Left lung (tissue), 10 donors: ENCODE data around the gene DCAF11. TPM values are rescaled to one million over a fixed set of nuclear protein-coding genes. Genes with fewer than 3 reads are reported as not detected.

ENCODE experiments used
- ATAC-seq: fragments of 200-7000 bp; cut with Tn5 transposase; one replicate; pipeline ENCODE4 v1.9.1; 2020; ENCODE audit warnings: moderate library complexity
- DNase-seq, 4 donors: peaks; one replicate each; pipeline ENCODE4 v3.0.0-alpha.2; 2013 to 2020
- H3K27ac ChIP-seq, 2 donors: fragments of 200-600 bp; sonication (generic) in 1 of 2; one replicate each; pipeline versions ENCODE4 v1.5.0 to v1.8.0; 2020 to 2021
- H3K27me3 ChIP-seq, 2 donors: fragments of 200-600 bp; sonication (generic) in 1 of 2; one replicate each; pipeline versions ENCODE4 v1.5.0 to v1.8.0; 2020 to 2021
- H3K36me3 ChIP-seq, 2 donors: fragments of 200-600 bp; sonication (generic) in 1 of 2; one replicate each; pipeline versions ENCODE4 v1.5.0 to v1.8.0; 2020 to 2021
- H3K4me1 ChIP-seq, 2 donors: fragments of 200-600 bp; one replicate each; pipeline ENCODE4 v1.8.0; 2021
- H3K4me3 ChIP-seq, 2 donors: fragments of 200-600 bp; sonication (generic) in 1 of 2; one replicate each; pipeline versions ENCODE4 v1.5.0 to v1.8.0; 2020 to 2021; ENCODE audit warnings: mild to moderate bottlenecking in 1 of 2
- H3K9me3 ChIP-seq, 2 donors: fragments of 200-600 bp; sonication (generic) in 1 of 2; one replicate each; pipeline versions ENCODE4 v1.5.0 to v1.8.0; 2020 to 2021
- intact Hi-C, 2 donors: fragments of 100-400 bp; cut with DNase I; formaldehyde crosslinking; loops; one replicate each; pipeline versions ENCODE4 v1.11.2 to v1.14.2; 2022
- polyA plus RNA-seq, 6 donors: library from polyadenylated mRNA; unstranded; fragments of 120-200 nt; gene quantifications; one replicate each; pipeline ENCODE4 v1.2.1, GENCODE V29; 2013; ENCODE audit not compliant: insufficient read length in 6 of 6
- total RNA-seq, 2 donors: library from RNA; stranded (reverse); fragmentation: NEBNext Ultra II Directional; extraction: Animal tissue kit (Norgen Biotek cat#: 25700); gene quantifications; one replicate each; pipeline ENCODE4 v1.2.1, GENCODE V29; 2021
- TF ChIP-seq, protein P1 (sequence below), 2 donors: fragments of 200-600 bp; sonication (generic) in 1 of 2; IDR thresholded peaks; one replicate each; pipeline versions ENCODE4 v1.5.0 to v1.8.0; 2021; ENCODE audit warnings: antibody characterized with exemption in 2 of 2
- donor health status: DM: no; HTN: yes; CAD: no.
- donor health status: DM: no; HTN: no; CAD: no.

Gene DCAF11
- total and polyA plus RNA-seq, 8 donors, result 56.4 to 76.3 (median 65.1) TPM

- peaks cover 0 to 33% of the 10 kb centered on the region in 2 donors for H3K27me3 ChIP-seq
- no peaks in the 10 kb centered on the region for H3K36me3 ChIP-seq
- H3K4me3 ChIP-seq, result no peak overlapping the region
- ATAC-seq (no peak), DNase-seq (peak in 1 of 4 donors; percentile 43)
- no peak overlapping the region for H3K27ac ChIP-seq
- intact Hi-C loops, result no loop called here
- TF ChIP-seq, protein P1, sequence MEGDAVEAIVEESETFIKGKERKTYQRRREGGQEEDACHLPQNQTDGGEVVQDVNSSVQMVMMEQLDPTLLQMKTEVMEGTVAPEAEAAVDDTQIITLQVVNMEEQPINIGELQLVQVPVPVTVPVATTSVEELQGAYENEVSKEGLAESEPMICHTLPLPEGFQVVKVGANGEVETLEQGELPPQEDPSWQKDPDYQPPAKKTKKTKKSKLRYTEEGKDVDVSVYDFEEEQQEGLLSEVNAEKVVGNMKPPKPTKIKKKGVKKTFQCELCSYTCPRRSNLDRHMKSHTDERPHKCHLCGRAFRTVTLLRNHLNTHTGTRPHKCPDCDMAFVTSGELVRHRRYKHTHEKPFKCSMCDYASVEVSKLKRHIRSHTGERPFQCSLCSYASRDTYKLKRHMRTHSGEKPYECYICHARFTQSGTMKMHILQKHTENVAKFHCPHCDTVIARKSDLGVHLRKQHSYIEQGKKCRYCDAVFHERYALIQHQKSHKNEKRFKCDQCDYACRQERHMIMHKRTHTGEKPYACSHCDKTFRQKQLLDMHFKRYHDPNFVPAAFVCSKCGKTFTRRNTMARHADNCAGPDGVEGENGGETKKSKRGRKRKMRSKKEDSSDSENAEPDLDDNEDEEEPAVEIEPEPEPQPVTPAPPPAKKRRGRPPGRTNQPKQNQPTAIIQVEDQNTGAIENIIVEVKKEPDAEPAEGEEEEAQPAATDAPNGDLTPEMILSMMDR (IDR thresholded peaks at IDR 0.05), result no peak
- no peaks in the 10 kb centered on the region for H3K9me3 ChIP-seq
- peaks cover 6 to 15% of the 10 kb centered on the region in 2 donors for H3K4me1 ChIP-seq
These were observed 32.0 kb upstream of the DCAF11 start for GRCh38 chr14:24082411-24083080.

GRCh38 chr14:24083462-24083861 lies 31.1 kb upstream of the DCAF11 start:
- intact Hi-C loops, result no loop called here
- Histone ChIP-seq H3K4me3 (no peak overlapping the region), H3K27ac (no peak overlapping the region), H3K27me3 (peaks cover 0 to 33% of the 10 kb centered on the region in 2 donors), H3K36me3 (no peaks in the 10 kb centered on the region), H3K4me1 (peaks cover 6 to 15% of the 10 kb centered on the region in 2 donors), H3K9me3 (no peaks in the 10 kb centered on the region)
- no peak for ATAC-seq
- TF ChIP-seq, protein P1 (IDR thresholded peaks at IDR 0.05), result no peak
- DNase-seq, result no peak

DNA sequence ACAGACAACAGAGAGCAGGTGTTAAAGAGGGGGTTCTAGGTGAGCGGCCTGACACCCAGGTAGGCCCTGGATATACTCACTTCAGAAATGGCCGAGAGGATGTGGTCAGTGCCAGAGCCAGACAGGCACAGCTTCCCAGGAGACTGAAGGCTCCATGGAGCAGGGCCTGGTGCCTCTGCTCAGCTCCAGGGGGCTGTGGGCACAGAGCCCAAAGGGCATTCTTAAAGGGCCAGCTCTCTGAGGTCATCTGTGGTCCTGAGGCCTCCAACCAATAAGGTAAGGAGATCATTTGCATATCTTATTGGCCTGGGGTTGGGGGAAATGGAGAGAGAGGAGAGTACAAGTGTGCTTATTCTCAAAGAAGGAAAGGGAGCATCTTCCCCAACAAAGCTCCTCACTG lies 30.1 kb upstream of the DCAF11 start:
- TF ChIP-seq, protein P1 (IDR thresholded peaks at IDR 0.05), result no peak
- ATAC-seq (no peak), DNase-seq (peak in 1 of 4 donors; percentile 20)
- intact Hi-C loops, result no loop called here
- no peaks in the 10 kb centered on the region for H3K9me3 ChIP-seq
- H3K4me3 ChIP-seq, result no peak overlapping the region
- H3K4me1 ChIP-seq, result peaks cover 6 to 15% of the 10 kb centered on the region in 2 donors
- peaks cover 0 to 33% of the 10 kb centered on the region in 2 donors for H3K27me3 ChIP-seq
- H3K36me3 ChIP-seq, result no peaks in the 10 kb centered on the region
- no peak overlapping the region for H3K27ac ChIP-seq

GRCh38 chr14:24085215-24085614 lies 29.4 kb upstream of the DCAF11 start:
- Histone ChIP-seq H3K27me3 (peaks cover 0 to 28% of the 10 kb centered on the region in 2 donors), H3K9me3 (no peaks in the 10 kb centered on the region), H3K4me3 (no peak overlapping the region), H3K27ac (no peak overlapping the region), H3K36me3 (no peaks in the 10 kb centered on the region), H3K4me1 (peaks cover 6 to 15% of the 10 kb centered on the region in 2 donors)
- intact Hi-C loops, result no loop called here
- TF ChIP-seq, protein P1 (IDR thresholded peaks at IDR 0.05), result no peak
- DNase-seq, result no peak
- no peak for ATAC-seq

GRCh38 chr14:24086193-24086955 lies 28.2 kb upstream of the DCAF11 start:
- no peaks in the 10 kb centered on the region for H3K36me3 ChIP-seq
- H3K4me1 ChIP-seq, result peaks cover 6 to 12% of the 10 kb centered on the region in 2 donors
- TF ChIP-seq, protein P1 (IDR thresholded peaks at IDR 0.05), result no peak
- no peaks in the 10 kb centered on the region for H3K9me3 ChIP-seq
- peaks cover 0 to 16% of the 10 kb centered on the region in 2 donors for H3K27me3 ChIP-seq
- intact Hi-C loops, result no loop called here
- DNase-seq, result no peak
- no peak overlapping the region for H3K4me3 ChIP-seq
- no peak for ATAC-seq
- H3K27ac ChIP-seq, result no peak overlapping the region
